Progenitor cell of endocrine pancreas (in vitro differentiated cells): Measurements from ENCODE around the gene ACSF2. TPM values are rescaled to one million over a fixed set of nuclear protein-coding genes. Genes with fewer than 3 reads are reported as not detected.
A peak's percentile ranks its signal among the peaks of the same experiment; 100 is the strongest.

Source experiments
- DNase-seq: peaks from one replicate; pipeline ENCODE4 v3.0.0; 2021; ENCODE audit warnings: low spot score; ENCODE audit not compliant: unreplicated experiment
- H3K27ac Mint-ChIP-seq: 2 replicates; pipeline ENCODE4 v1.8.0; 2021; ENCODE audit warnings: mild to moderate bottlenecking, moderate library complexity, mixed read lengths
- H3K27me3 Mint-ChIP-seq: 2 replicates; pipeline ENCODE4 v1.8.0; 2021; ENCODE audit warnings: mixed read lengths
- H3K36me3 Mint-ChIP-seq: 2 replicates; pipeline ENCODE4 v1.8.0; 2022; ENCODE audit warnings: mixed read lengths; ENCODE audit not compliant: insufficient read depth
- H3K4me1 Mint-ChIP-seq: 2 replicates; pipeline ENCODE4 v1.8.0; 2021; ENCODE audit warnings: low read depth, mixed read lengths
- H3K4me3 Mint-ChIP-seq: 2 replicates; pipeline ENCODE4 v1.8.0; 2021; ENCODE audit warnings: low read depth, mild to moderate bottlenecking, moderate library complexity, mixed read lengths
- H3K9me3 Mint-ChIP-seq: 2 replicates; pipeline ENCODE4 v1.8.0; 2021; ENCODE audit warnings: low read depth, mixed read lengths
- total RNA-seq: library from RNA; stranded (reverse); gene quantifications from 2 replicates; pipeline ENCODE4 v1.2.1, GENCODE V29; 2021
- TF ChIP-seq, protein P1 (sequence below): fragments of 200-600 bp; sonication (generic); IDR thresholded peaks from one replicate; pipeline ENCODE4 v1.5.0; 2021; ENCODE audit warnings: antibody characterized with exemption, mild to moderate bottlenecking; ENCODE audit not compliant: unreplicated experiment

ACSF2 gene
- total RNA-seq, 1 donor from 2014 or later = 72.6 TPM

DNA sequence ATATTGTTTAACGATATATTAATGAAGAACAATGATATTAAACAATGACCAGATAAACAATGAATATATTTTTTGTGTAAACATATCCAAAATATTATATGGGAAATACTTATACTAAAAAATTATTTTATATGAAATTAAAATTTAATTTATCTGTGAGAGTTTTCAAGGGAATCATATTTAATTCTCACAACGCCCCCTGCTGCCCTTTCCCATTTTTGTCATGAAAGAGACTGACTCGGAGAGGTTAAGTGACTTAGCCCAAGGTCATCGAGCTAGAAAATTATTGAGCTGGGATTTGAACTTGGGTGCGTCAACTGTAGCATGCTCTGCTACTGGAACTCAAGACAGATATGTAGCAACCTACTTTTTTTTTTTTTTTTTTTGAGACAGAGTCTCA, 75.0 kb downstream of the ACSF2 start:
- DNase-seq = no peak
- H3K4me1 Mint-ChIP-seq = no peaks in the 10 kb centered on the region
- H3K27me3 Mint-ChIP-seq = peaks cover 14% of the 10 kb centered on the region
- H3K9me3 Mint-ChIP-seq = no peaks in the 10 kb centered on the region
- no peak overlapping the region for H3K27ac Mint-ChIP-seq
- no peaks in the 10 kb centered on the region for H3K36me3 Mint-ChIP-seq
- no peak overlapping the region for H3K4me3 Mint-ChIP-seq
- TF ChIP-seq, protein P1, sequence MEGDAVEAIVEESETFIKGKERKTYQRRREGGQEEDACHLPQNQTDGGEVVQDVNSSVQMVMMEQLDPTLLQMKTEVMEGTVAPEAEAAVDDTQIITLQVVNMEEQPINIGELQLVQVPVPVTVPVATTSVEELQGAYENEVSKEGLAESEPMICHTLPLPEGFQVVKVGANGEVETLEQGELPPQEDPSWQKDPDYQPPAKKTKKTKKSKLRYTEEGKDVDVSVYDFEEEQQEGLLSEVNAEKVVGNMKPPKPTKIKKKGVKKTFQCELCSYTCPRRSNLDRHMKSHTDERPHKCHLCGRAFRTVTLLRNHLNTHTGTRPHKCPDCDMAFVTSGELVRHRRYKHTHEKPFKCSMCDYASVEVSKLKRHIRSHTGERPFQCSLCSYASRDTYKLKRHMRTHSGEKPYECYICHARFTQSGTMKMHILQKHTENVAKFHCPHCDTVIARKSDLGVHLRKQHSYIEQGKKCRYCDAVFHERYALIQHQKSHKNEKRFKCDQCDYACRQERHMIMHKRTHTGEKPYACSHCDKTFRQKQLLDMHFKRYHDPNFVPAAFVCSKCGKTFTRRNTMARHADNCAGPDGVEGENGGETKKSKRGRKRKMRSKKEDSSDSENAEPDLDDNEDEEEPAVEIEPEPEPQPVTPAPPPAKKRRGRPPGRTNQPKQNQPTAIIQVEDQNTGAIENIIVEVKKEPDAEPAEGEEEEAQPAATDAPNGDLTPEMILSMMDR = peak; percentile 67

DNA sequence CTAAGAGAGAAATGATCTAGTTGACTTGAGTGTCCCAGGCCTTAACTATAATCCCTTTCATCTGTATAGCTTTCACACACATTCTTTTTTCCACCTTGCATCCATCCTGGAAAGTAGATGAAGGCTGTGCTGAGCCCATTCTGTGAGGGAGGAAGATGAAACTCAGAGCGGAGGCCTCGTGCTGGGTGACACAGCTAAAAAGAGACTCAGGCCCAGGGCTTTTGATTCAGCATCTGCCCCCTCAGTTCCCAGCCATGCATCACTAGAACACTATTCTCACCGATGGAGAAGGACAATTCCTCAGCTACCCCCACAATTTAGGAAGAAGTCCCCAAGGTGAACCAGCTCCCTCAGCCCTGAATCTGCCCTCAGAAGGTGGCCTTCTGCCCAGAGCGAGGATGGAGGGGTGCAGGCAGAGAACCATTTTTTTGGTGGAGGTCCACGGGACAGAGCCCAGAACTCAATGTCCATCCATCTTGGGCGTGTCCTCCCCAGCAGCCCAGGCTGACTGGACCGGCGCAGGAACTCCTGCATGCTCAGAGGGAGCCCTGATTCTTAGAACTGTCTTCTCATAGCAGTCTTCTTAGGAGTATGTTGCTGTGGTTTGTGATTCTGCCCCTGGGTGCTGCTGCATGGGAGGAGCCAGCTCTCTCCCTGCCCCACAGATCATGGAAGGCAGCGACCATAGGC, 76.4 kb downstream of the ACSF2 start:
- Mint-ChIP-seq H3K36me3 (no peaks in the 10 kb centered on the region), H3K27me3 (peaks cover 17% of the 10 kb centered on the region), H3K4me3 (no peak overlapping the region), H3K27ac (no peak overlapping the region), H3K4me1 (no peaks in the 10 kb centered on the region), H3K9me3 (no peaks in the 10 kb centered on the region)
- TF ChIP-seq, protein P1 = no peak
- no peak for DNase-seq

DNA sequence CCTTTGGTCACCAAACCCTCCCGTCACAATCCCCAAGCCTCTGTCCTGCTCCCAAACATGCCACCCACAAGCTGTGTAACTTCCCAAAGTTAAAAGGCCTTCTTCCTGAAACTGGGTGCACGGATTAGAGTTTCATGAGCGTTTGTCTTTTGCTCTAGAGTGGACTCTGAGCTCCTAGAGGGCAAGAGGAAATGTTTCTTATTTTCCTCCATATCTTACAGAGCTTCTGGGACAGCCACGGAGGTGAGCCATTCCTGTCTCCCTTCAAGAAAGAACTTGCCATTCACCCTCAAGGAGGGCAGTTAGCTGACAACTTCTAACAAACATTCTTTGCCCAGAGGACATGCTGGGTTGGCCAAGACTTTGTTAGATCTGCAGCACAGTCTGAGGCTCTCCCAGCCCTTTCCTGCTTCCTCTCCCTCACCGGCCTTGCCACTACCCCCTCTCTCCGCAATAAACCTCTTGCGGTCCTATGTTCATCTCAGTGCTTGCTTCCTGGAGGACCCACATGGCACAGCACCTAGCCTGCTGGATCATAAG, 79.6 kb downstream of the ACSF2 start:
- no peaks in the 10 kb centered on the region for H3K9me3 Mint-ChIP-seq
- peaks cover 9% of the 10 kb centered on the region for H3K4me1 Mint-ChIP-seq
- no peak for DNase-seq
- peaks cover 17% of the 10 kb centered on the region for H3K27me3 Mint-ChIP-seq
- TF ChIP-seq, protein P1 = no peak
- H3K36me3 Mint-ChIP-seq = no peaks in the 10 kb centered on the region
- H3K27ac Mint-ChIP-seq = no peak overlapping the region
- H3K4me3 Mint-ChIP-seq = no peak overlapping the region

DNA sequence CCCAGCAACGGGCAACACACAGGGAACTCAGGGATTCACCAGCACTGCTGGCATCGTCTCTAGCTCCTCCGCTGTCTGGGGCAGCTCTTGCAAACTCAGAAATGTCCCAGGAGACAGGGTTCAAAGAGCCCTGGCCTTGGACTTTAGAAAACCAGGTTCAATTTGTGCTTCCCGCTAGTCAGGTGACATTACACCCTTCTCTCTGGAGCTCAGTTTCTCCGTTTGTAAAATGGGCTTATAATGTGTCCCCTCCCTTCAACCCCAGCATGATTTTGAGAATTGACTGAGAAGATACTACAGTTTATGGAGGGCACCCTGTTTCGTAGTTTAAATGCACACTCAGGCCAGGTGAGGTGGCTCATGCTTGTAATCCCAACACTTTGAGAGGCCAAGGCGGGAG, 80.3 kb downstream of the ACSF2 start:
- peak overlapping the region; percentile 43 for H3K27ac Mint-ChIP-seq
- DNase-seq = no peak
- H3K4me3 Mint-ChIP-seq = peak overlapping the region; percentile 3
- H3K27me3 Mint-ChIP-seq = peaks cover 17% of the 10 kb centered on the region
- no peaks in the 10 kb centered on the region for H3K9me3 Mint-ChIP-seq
- H3K4me1 Mint-ChIP-seq = peaks cover 14% of the 10 kb centered on the region
- no peaks in the 10 kb centered on the region for H3K36me3 Mint-ChIP-seq
- TF ChIP-seq, protein P1 = no peak

DNA sequence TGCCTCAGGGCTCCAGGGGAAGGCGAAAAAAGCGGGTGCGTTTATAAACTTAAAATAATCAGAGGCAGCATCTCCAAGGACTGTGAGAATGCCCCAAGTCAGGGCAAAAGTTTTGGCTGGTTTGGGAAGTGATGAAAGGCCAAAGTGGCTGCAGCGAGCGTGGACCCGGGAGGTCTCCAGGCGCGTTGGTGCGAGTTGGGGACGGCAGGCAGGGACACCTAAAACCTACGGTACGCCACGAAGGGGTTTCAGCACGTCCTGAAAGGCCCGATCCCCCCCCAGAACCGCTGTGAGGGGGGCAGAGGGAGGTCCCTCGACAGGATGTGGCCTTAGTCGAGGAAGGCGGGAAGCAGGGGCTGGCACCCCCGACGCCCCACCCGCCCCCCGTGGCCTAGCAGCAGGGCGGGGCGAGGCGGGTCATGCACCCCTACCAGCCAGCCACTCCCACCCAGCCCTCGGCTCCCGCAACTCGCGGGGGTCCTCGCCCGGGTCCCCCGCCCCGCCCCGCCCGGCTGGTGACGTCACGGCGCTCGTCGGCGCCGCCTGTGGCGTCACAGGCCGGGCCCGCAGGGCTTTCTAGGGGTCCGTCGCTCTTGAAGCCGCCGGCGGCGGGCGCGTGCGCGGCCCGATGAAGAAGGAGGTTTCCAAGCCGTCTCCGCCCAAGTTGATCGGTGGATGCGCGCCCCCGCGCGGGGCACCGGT, 82.0 kb downstream of the ACSF2 start, which contains the start of gene MYCBPAP:
TSS of gene MYCBPAP (plus strand) at position 569 of the 702 bp plus-strand sequence. CDS start 236 bp downstream, outside the sequence.
- peak; percentile 71 for DNase-seq
- Mint-ChIP-seq H3K4me3 (peak within 1 kb of the TSS; percentile 78), H3K9me3 (no peaks in the 10 kb centered on the region), H3K27me3 (peaks cover 17% of the 10 kb centered on the region), H3K4me1 (peaks cover 18% of the 10 kb centered on the region), H3K36me3 (no peaks in the 10 kb centered on the region), H3K27ac (peak within 1 kb of the TSS; percentile 56)
- TF ChIP-seq, protein P1 = peak; percentile 25
